AG04450 (cell line): Measurements from ENCODE around the gene RASSF7. TPM values are rescaled to one million over a fixed set of nuclear protein-coding genes. Genes with fewer than 3 reads are reported as not detected.

Experiments used
- CTCF ChIA-PET: fragments of 300-600, 350-600 bp; formaldehyde crosslinking; extraction: SDS; loops from one replicate; lab custom pipeline; 2022; ENCODE audit warnings: antibody characterized with exemption, inconsistent platforms; lab: Charles Lee
- POLR2A ChIA-PET: fragments of 350-600 bp; formaldehyde crosslinking; extraction: SDS; loops from one replicate; lab custom pipeline; 2021; ENCODE audit warnings: antibody characterized with exemption, inconsistent platforms; lab: Yijun Ruan, JAX
- DNase-seq: peaks from one replicate; pipeline ENCODE4 v3.0.0-alpha.2; 2011; ENCODE audit warnings: low read depth, low spot score
- H3K27ac ChIP-seq: one replicate; pipeline ENCODE4 v1.5.1; 2012; ENCODE audit warnings: low read depth, low read length, control low read depth
- H3K27me3 ChIP-seq: one replicate; pipeline ENCODE4 v1.6.0; 2012; ENCODE audit warnings: low read length; ENCODE audit not compliant: control insufficient read depth, insufficient read depth
- H3K4me3 ChIP-seq: 2 replicates; pipeline ENCODE4 v1.5.1; 2011; ENCODE audit warnings: mild to moderate bottlenecking, low read depth, low read length, control low read depth
- H3K9me3 ChIP-seq: 2 replicates; pipeline ENCODE4 v1.5.1; 2012; ENCODE audit warnings: low read length; ENCODE audit not compliant: control insufficient read depth, insufficient read depth
- CTCF ChIP-seq: IDR thresholded peaks from 2 replicates; pipeline ENCODE4 v1.5.1; 2011; ENCODE audit warnings: low read depth, low read length, control low read depth, inconsistent platforms
- polyA plus RNA-seq: library from polyadenylated mRNA; depleted of rRNA; stranded (reverse); fragments of >200 nt; gene quantifications from 2 replicates; pipeline ENCODE4 v1.2.3, GENCODE V29; 2011

RASSF7 gene
- polyA plus RNA-seq, 1 experiment, result 2.5 TPM

- POLR2A ChIA-PET, result no interaction called here
- H3K9me3 ChIP-seq, result no peaks in the 10 kb centered on the region; the same call in 1 of the 2 replicates
- CTCF ChIA-PET, result no interaction called here
- no peak for TF ChIP-seq CTCF
- no peaks in the 10 kb centered on the region for H3K27me3 ChIP-seq
- H3K4me3 ChIP-seq, result no peak overlapping the region
- DNase-seq, result no peak
- no peak overlapping the region for H3K27ac ChIP-seq
Observed at GRCh38 chr11:608791-609251, 48.1 kb downstream of the RASSF7 start.

GRCh38 chr11:609341-609811 is 48.6 kb downstream of the RASSF7 start:
- H3K27me3 ChIP-seq, result no peaks in the 10 kb centered on the region
- CTCF ChIA-PET, result no interaction called here
- H3K9me3 ChIP-seq, result no peaks in the 10 kb centered on the region; the same call in 1 of the 2 replicates
- no peak overlapping the region for H3K4me3 ChIP-seq
- POLR2A ChIA-PET, result no interaction called here
- H3K27ac ChIP-seq, result no peak overlapping the region
- TF ChIP-seq CTCF, result no peak
- DNase-seq, result no peak

- H3K27ac ChIP-seq, result no peak overlapping the region
- CTCF ChIA-PET, result no interaction called here
- H3K4me3 ChIP-seq, result no peak overlapping the region
- POLR2A ChIA-PET, result no interaction called here
- H3K9me3 ChIP-seq, result no peaks in the 10 kb centered on the region; the same call in 1 of the 2 replicates
- H3K27me3 ChIP-seq, result no peaks in the 10 kb centered on the region
- no peak for TF ChIP-seq CTCF
- DNase-seq, result no peak
Observed at GRCh38 chr11:610146-610801, 49.5 kb downstream of the RASSF7 start.

GRCh38 chr11:611001-611996 is 50.5 kb downstream of the RASSF7 start:
- Histone ChIP-seq H3K27ac (no peak overlapping the region), H3K4me3 (no peak overlapping the region), H3K9me3 (no peaks in the 10 kb centered on the region; the same call in 1 of the 2 replicates), H3K27me3 (no peaks in the 10 kb centered on the region)
- POLR2A ChIA-PET, result no interaction called here
- TF ChIP-seq CTCF, result no peak
- CTCF ChIA-PET, result no interaction called here
- DNase-seq, result no peak
